Heart right ventricle (tissue), 16 donors: Measurements from ENCODE around the gene F2. TPM values are rescaled to one million over a fixed set of nuclear protein-coding genes. Genes with fewer than 3 reads are reported as not detected.

ENCODE experiments used
- ATAC-seq, 8 donors: fragments of 200-7000 bp; cut with Tn5 transposase; one replicate each; pipeline ENCODE4 v1.9.1; 2020; ENCODE audit warnings: mild to moderate bottlenecking in 8 of 8, moderate library complexity in 8 of 8, moderate number of reproducible peaks in 1 of 8
- DNase-seq, 2 donors: peaks; one replicate each; pipeline ENCODE4 v3.0.0-alpha.2; 2020
- H3K27ac ChIP-seq, 10 donors: fragments of 200-600 bp; sonication (generic) in 2 of 10; one replicate each; pipeline versions ENCODE4 v1.5.0 to v1.8.0; 2020 to 2022; ENCODE audit warnings: mild to moderate bottlenecking in 3 of 10
- H3K27me3 ChIP-seq, 7 donors: fragments of 200-600 bp; one replicate each; pipeline ENCODE4 v1.8.0; 2021 to 2022; ENCODE audit warnings: mild to moderate bottlenecking in 2 of 7
- H3K36me3 ChIP-seq, 9 donors: fragments of 200-600 bp; sonication (generic) in 1 of 9; one replicate each; pipeline versions ENCODE4 v1.5.0 to v1.8.0; 2020 to 2022; ENCODE audit warnings: mild to moderate bottlenecking in 2 of 9
- H3K4me1 ChIP-seq, 9 donors: fragments of 200-600 bp; sonication (generic) in 1 of 9; one replicate each; pipeline versions ENCODE4 v1.5.0 to v1.8.0; 2020 to 2022; ENCODE audit warnings: mild to moderate bottlenecking in 4 of 9
- H3K4me3 ChIP-seq, 10 donors: fragments of 200-600 bp; sonication (generic) in 2 of 10; one replicate each; pipeline versions ENCODE4 v1.5.0 to v1.8.0; 2020 to 2022; ENCODE audit warnings: mild to moderate bottlenecking in 7 of 10, moderate library complexity in 2 of 10
- H3K9me3 ChIP-seq, 11 donors: fragments of 200-600 bp in 10 of 11; sonication (generic) in 2 of 11; one replicate each; pipeline versions ENCODE4 v1.5.0 to v1.8.0; 2013 to 2022; ENCODE audit warnings: mild to moderate bottlenecking in 2 of 11, control low read depth in 1 of 11, moderate library complexity in 1 of 11
- WGBS, 2 donors: extraction: QIAGEN DNeasy Blood & Tissue Kit; methylation state at CpG; one replicate each; pipeline ENCODE4 v1.1.7; 2013; ENCODE audit warnings: inconsistent platforms in 1 of 2; 5-methylcytosine and 5-hydroxymethylcytosine counted together
- intact Hi-C, 10 donors: fragments of 100-400 bp; cut with DNase I; formaldehyde crosslinking; loops; one replicate each; pipeline versions ENCODE4 v1.11.1 to v1.14.2; 2022
- polyA plus RNA-seq, 2 donors: library from polyadenylated mRNA; stranded (reverse); fragments of 200-250 nt; gene quantifications; one replicate each; pipeline ENCODE4 v1.2.3, GENCODE V29; 2013
- total RNA-seq, 10 donors: library from RNA; stranded (reverse); fragmentation: NEBNext Ultra II Directional in 3 of 10; extraction: Animal tissue kit (Norgen Biotek cat#: 25700) in 3 of 10; gene quantifications; one replicate each; pipeline versions ENCODE4 v1.2.1 to v1.2.4, GENCODE V29; 2021 to 2023
- TF ChIP-seq, protein P1 (sequence below), 9 donors: fragments of 200-600 bp; sonication (generic) in 2 of 9; IDR thresholded peaks; one replicate each; pipeline versions ENCODE4 v1.5.0 to v1.8.0; 2021 to 2022; ENCODE audit warnings: antibody characterized with exemption in 9 of 9, mild to moderate bottlenecking in 5 of 9, moderate library complexity in 1 of 9
- donor health status: Arrhythmogenic right ventricular cardiomyopathy.
- donor health status: ischemic (EF 13 %, LVEDD 7.1; RV severe dilation, severe dysfunction).
- donor health status: healthy with polysubstance abuse.
- donor health status: DM: no; HTN: yes; CAD: no.
- donor health status: DM: no; HTN: no; CAD: no.
- donor health status: ischemic (EF 25% LVEDD 6.9; RV normal size, moderate dysfunction).
- donor health status: ischemic (EF 25% LVEDD 5.7; RV mildly dilated, moderate dysfunction).
- donor health status: healthy.
- donor health status: DM: yes; HTN: yes; CAD: no.
- donor health status: Ischemic cardiomyopathy.
- donor health status: ischemic (EF 35%, LVEDD 5.7; RV mildly dilated, moderate dysfunction).
- donor health status: nonischemic (EF 11% LVEDD 7.7; RV severe dilation, severe dysfunction).
- donor health status: DM: yes; HTN: yes; CAD: no.
- donor health status: PGD.
- donor health status: ischemic (EF 29% LVEDD 5.4; RV normal size, mild dysfunction).
- donor health status: nonischemic (EF 23%, LVEDD 6.1; RV moderate dilation, normal function).

The F2 gene
- total and polyA plus RNA-seq, 12 donors = 0.04 to 0.31 (median 0.19) TPM; not detected in 8

DNA sequence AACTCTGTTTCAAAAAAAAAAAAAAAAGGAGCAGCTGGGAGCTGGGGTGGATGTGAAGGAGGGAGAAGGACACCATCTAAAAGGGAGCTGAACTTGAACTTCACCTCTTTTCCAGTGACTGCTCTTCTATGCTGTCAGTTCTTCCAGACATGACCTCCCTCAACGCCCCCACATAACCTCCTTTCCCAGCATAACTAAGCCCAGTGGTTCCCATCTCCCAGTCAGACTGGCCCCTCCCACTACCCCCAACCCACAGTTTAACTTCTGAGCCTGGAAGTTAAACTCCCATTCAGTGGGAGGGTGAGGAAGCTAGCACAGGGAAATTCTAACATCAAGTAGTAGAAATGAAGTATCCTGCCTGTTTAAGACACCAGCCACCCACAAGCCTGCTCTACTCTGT, 20.4 kb upstream of the F2 start:
- Histone ChIP-seq H3K4me1 (peaks cover 28 to 83% (median 80%) of the 10 kb centered on the region in 9 donors), H3K27me3 (no peaks in the 10 kb centered on the region), H3K36me3 (peaks cover 0 to 63% (median 37%) of the 10 kb centered on the region in 9 donors), H3K27ac (peak overlapping the region in 8 of 10 donors; percentile 46 to 96 (median 86)), H3K4me3 (peak overlapping the region in 4 of 10 donors; percentile 73 to 98 (median 90)), H3K9me3 (no peaks in the 10 kb centered on the region)
- no peak for DNase-seq
- 47 to 56% methylated on average over 1 of the region's 1 CpG for WGBS, 2 donors
- intact Hi-C loops = loop anchor here in 1 of 10 donors (10.0 kb wide), 1 partner anchor 84 kb away; the partner anchor contains the start of genes ATG13 and HARBI1
- TF ChIP-seq, protein P1, sequence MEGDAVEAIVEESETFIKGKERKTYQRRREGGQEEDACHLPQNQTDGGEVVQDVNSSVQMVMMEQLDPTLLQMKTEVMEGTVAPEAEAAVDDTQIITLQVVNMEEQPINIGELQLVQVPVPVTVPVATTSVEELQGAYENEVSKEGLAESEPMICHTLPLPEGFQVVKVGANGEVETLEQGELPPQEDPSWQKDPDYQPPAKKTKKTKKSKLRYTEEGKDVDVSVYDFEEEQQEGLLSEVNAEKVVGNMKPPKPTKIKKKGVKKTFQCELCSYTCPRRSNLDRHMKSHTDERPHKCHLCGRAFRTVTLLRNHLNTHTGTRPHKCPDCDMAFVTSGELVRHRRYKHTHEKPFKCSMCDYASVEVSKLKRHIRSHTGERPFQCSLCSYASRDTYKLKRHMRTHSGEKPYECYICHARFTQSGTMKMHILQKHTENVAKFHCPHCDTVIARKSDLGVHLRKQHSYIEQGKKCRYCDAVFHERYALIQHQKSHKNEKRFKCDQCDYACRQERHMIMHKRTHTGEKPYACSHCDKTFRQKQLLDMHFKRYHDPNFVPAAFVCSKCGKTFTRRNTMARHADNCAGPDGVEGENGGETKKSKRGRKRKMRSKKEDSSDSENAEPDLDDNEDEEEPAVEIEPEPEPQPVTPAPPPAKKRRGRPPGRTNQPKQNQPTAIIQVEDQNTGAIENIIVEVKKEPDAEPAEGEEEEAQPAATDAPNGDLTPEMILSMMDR (IDR thresholded peaks at IDR 0.05) = no peak
- ATAC-seq = no peak

DNA sequence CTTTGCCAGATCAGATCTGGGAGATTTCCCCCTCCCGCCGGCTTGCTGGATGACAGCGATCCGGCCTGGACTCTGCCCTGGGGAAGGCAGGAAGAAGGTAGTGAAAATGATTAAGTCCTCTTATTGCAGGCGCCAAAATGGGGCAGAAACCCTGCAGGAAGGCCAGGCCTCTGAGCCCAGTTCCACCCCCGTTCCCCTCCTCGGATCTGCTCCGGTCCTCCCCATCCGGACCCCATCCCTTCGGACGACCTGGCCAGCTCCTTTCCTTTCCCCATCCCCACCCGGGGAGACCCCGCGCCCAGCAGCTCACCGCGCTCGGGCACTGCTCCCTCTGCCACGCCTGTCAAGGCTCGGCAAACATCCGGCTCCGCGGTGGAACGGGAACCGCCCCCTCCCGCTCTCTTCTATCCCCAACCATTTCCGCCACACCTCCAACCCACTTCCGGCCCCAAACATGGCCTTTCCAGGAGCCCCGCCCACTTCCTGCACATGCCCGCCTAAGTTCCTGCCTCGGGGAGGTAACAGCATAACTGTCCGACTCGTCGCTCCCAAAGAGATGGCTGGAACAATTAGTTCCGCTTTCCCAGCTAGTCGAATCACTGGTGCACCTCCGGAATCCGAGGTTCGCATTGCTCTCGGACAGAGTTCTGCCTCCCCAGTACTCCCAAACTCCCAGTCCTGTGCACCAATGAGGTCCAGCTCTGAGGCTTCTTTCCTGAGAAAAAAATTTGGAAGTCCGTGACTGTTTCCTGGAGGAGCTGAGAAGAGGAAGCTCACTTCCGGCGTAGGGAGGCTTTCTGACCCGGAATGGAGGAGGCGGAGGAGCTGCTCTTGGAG, 18.6 kb upstream of the F2 start, which contains the start of the genes ARHGAP1 and ZNF408:
ARHGAP1 (minus strand) TSS at position 379 of the 837 bp plus-strand sequence. CDS start 4,512 bp downstream, outside the sequence.
ZNF408 (plus strand) TSS at position 791 of the 837 bp plus-strand sequence; CDS start at position 808, 17 bp downstream.
- ATAC-seq (peak; percentile 89 to 97 (median 96)), DNase-seq (peak; percentile 99 to 100)
- Histone ChIP-seq H3K36me3 (peaks cover 0 to 63% (median 34%) of the 10 kb centered on the region in 9 donors), H3K9me3 (no peaks in the 10 kb centered on the region), H3K27me3 (no peaks in the 10 kb centered on the region), H3K27ac (peak within 1 kb of the TSS; percentile 86 to 98 (median 94)), H3K4me1 (peaks cover 26 to 65% (median 63%) of the 10 kb centered on the region in 9 donors), H3K4me3 (peak within 1 kb of the TSS; percentile 73 to 98 (median 86))
- intact Hi-C loops = loop anchor here in 2 of 10 donors (1.0 kb wide), 1 partner anchor 83 kb away; the partner anchor contains the start of genes ATG13 (in 2 of the 2) and HARBI1 (in 2 of the 2)
- TF ChIP-seq, protein P1 (IDR thresholded peaks at IDR 0.05) = no peak
- 0% methylated on average over 44 of the region's 44 CpGs for WGBS, 2 donors

DNA sequence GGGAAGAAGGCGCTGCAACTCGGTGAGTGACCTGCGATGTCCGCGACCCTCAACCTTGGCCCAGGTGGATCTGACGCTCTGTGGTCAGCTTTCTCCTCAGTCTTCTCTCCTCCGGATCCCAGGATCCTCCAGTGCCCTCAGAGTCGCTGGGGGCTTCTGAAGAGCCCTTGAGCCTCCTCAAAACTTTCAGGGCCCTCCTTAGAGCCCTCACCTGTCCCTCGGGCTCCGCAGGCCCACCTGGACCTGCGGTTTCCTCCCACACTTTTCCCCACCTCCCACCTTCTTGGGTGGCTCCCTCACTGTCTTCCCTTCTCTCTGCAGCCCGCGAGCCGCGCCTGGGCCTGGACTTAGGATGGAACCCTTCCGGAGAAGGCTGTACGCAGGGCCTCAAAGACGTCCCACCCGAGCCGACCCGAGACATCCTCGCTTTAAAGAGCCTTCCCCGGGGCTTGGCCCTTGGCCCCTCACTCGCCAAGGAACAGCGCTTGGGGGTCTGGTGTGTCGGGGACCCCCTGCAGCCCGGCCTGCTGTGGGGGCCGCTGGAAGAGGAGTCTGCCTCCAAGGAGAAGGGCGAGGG, 17.8 kb upstream of the F2 start:
- TF ChIP-seq, protein P1 (IDR thresholded peaks at IDR 0.05) = no peak
- DNase-seq (no peak), ATAC-seq (no peak)
- peaks cover 19 to 58% (median 57%) of the 10 kb centered on the region in 9 donors for H3K4me1 ChIP-seq
- H3K27ac ChIP-seq = peak overlapping the region; percentile 86 to 98 (median 94)
- no peaks in the 10 kb centered on the region for H3K27me3 ChIP-seq
- intact Hi-C loops = no loop called here
- peak overlapping the region; percentile 73 to 98 (median 86) for H3K4me3 ChIP-seq
- no peaks in the 10 kb centered on the region for H3K9me3 ChIP-seq
- WGBS, 2 donors = 1 to 2% methylated on average over 29 of the region's 29 CpGs
- H3K36me3 ChIP-seq = peaks cover 0 to 63% (median 35%) of the 10 kb centered on the region in 9 donors

DNA sequence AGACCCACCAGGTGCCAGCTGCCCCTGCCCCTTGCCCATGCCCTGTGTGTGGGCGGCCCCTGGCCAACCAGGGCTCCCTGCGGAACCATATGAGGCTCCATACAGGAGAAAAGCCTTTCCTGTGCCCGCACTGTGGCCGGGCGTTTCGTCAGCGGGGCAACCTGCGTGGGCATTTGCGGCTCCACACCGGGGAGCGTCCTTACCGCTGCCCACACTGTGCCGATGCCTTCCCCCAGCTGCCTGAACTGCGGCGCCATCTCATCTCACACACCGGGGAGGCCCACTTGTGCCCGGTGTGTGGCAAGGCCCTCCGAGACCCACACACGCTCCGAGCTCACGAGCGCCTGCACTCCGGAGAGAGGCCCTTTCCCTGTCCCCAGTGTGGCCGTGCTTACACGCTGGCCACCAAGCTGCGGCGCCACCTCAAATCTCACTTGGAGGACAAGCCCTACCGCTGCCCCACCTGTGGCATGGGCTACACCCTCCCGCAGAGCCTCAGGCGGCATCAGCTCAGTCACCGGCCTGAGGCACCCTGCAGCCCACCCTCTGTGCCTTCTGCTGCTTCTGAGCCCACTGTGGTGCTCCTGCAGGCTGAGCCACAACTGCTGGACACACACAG, 13.8 kb upstream of the F2 start:
- Histone ChIP-seq H3K27ac (no peak overlapping the region), H3K4me1 (peaks cover 0 to 24% (median 20%) of the 10 kb centered on the region in 9 donors), H3K27me3 (no peaks in the 10 kb centered on the region), H3K36me3 (peaks cover 0 to 71% (median 36%) of the 10 kb centered on the region in 9 donors), H3K4me3 (no peak overlapping the region), H3K9me3 (no peaks in the 10 kb centered on the region)
- ATAC-seq (no peak), DNase-seq (no peak)
- 96 to 97% methylated on average over 31 of the region's 31 CpGs for WGBS, 2 donors
- TF ChIP-seq, protein P1 (IDR thresholded peaks at IDR 0.05) = no peak
- intact Hi-C loops = no loop called here
